Measurements from ENCODE around the gene FZD1.
"Not testable (repeated sequence)": the region's sequence is repeated elsewhere in the genome, so short reads cannot be mapped to it uniquely, and the experiment has no call there.

The FZD1 gene

GRCh38 chr7:91297939-91298338 is 33.7 kb downstream of the FZD1 start:
- no peak for DNase-seq (ENCODE audit: low spot score)

- peak; percentile 65 for DNase-seq (ENCODE audit: low spot score)
Measured at GRCh38 chr7:91299952-91300775, 35.9 kb downstream of the FZD1 start.

GRCh38 chr7:91302794-91303193 is 38.6 kb downstream of the FZD1 start:
- DNase-seq (ENCODE audit: low spot score) = no peak

GRCh38 chr7:91306266-91306665 is 42.0 kb downstream of the FZD1 start:
- DNase-seq (ENCODE audit: low spot score) = no peak

- no peak for DNase-seq (ENCODE audit: low spot score)
Measured at GRCh38 chr7:91307467-91307866, 43.2 kb downstream of the FZD1 start.

- DNase-seq (ENCODE audit: low spot score) = not testable (repeated sequence)
Measured at GRCh38 chr7:91308191-91308590, 44.0 kb downstream of the FZD1 start.

- no peak for DNase-seq (ENCODE audit: low spot score)
Measured at GRCh38 chr7:91310830-91311460, 46.7 kb downstream of the FZD1 start.

- no peak for DNase-seq (ENCODE audit: low spot score)
Measured at GRCh38 chr7:91311839-91312238, 47.6 kb downstream of the FZD1 start.

GRCh38 chr7:91313113-91313512 is 48.9 kb downstream of the FZD1 start:
- no peak for DNase-seq (ENCODE audit: low spot score)

- DNase-seq (ENCODE audit: low spot score) = no peak
Measured at GRCh38 chr7:91314591-91315323, 50.5 kb downstream of the FZD1 start.

- no peak for DNase-seq (ENCODE audit: low spot score)
Measured at GRCh38 chr7:91316426-91316825, 52.2 kb downstream of the FZD1 start.

- DNase-seq (ENCODE audit: low spot score) = no peak
Measured at GRCh38 chr7:91319351-91319750, 55.1 kb downstream of the FZD1 start.

- no peak for DNase-seq (ENCODE audit: low spot score)
Measured at GRCh38 chr7:91320366-91321078, 56.3 kb downstream of the FZD1 start.

All from globus pallidus (tissue), 1 donor.